A673 (cell line): ENCODE data around the gene AGBL4. TPM values are rescaled to one million over a fixed set of nuclear protein-coding genes. Genes with fewer than 3 reads are reported as not detected.

Source experiments
- BruUV-seq: library from RNA; stranded (reverse); fragments of 400-500 nt; replicated peaks from 2 replicates; lab custom pipeline; 2021; lab: Mats Ljungman, UMichigan
- CTCF ChIA-PET: fragments of 300-600 bp; sonication (Branson Sonifier 250); formaldehyde crosslinking; loops from one replicate; lab custom pipeline; 2022; ENCODE audit warnings: antibody characterized with exemption; lab: Charles Lee
- POLR2A ChIA-PET: fragments of 300-600 bp; sonication (Branson Sonifier 250); formaldehyde crosslinking; loops from one replicate; lab custom pipeline; 2022; ENCODE audit warnings: antibody characterized with exemption; ENCODE audit not compliant: low non-redundant PET; lab: Charles Lee
- DNase-seq: peaks from one replicate; pipeline ENCODE4 v3.0.0-alpha.2; 2015; ENCODE audit warnings: low spot score
- H3K27ac ChIP-seq: fragments of 200-600 bp; sonication (generic); 2 replicates; pipeline ENCODE4 v1.5.1; 2016; ENCODE audit warnings: mixed run types, low read depth, mild to moderate bottlenecking, mixed read lengths, antibody characterized with exemption, low read length; ENCODE audit not compliant: poor library complexity, severe bottlenecking
- H3K27me3 ChIP-seq: fragments of 200-600 bp; sonication (generic); replicated peaks from 2 replicates; pipeline ENCODE4 v1.6.1; 2017; ENCODE audit warnings: mixed run types, low read depth, mild to moderate bottlenecking, mixed read lengths, antibody characterized with exemption, low read length; ENCODE audit not compliant: insufficient read depth, poor library complexity
- H3K36me3 ChIP-seq: fragments of 200-600 bp; sonication (generic); 2 replicates; pipeline ENCODE4 v1.6.1; 2016; ENCODE audit warnings: mixed run types, mild to moderate bottlenecking, mixed read lengths, antibody characterized with exemption, low read length; ENCODE audit not compliant: insufficient read depth, poor library complexity, severe bottlenecking
- H3K4me1 ChIP-seq: fragments of 200-600 bp; sonication (generic); 2 replicates; pipeline ENCODE4 v1.6.1; 2017; ENCODE audit warnings: mixed run types, mild to moderate bottlenecking, mixed read lengths, antibody characterized with exemption, low read length; ENCODE audit not compliant: insufficient read depth, poor library complexity, severe bottlenecking
- H3K4me3 ChIP-seq: fragments of 200-600 bp; sonication (generic); 2 replicates; pipeline ENCODE4 v1.5.1; 2016; ENCODE audit warnings: low read depth, mixed run types, mild to moderate bottlenecking, mixed read lengths, low read length; ENCODE audit not compliant: poor library complexity, severe bottlenecking
- H3K9me3 ChIP-seq: fragments of 200-600 bp; sonication (generic); 2 replicates; pipeline ENCODE4 v1.6.1; 2016; ENCODE audit warnings: mixed run types, low read depth, mild to moderate bottlenecking, mixed read lengths, antibody characterized with exemption, low read length; ENCODE audit not compliant: poor library complexity, severe bottlenecking
- EZH2 ChIP-seq: fragments of 200-600 bp; sonication (generic); IDR thresholded peaks from 2 replicates; pipeline ENCODE4 v1.6.1; 2017; ENCODE audit warnings: borderline replicate concordance, low read depth, mild to moderate bottlenecking, mixed read lengths, antibody characterized with exemption, low read length; ENCODE audit not compliant: poor library complexity, severe bottlenecking
- intact Hi-C: fragments of 100-400 bp; cut with micrococcal nuclease; formaldehyde crosslinking; loops from one replicate; pipeline ENCODE4 v1.10.0; 2022; ENCODE audit not compliant: unreplicated experiment
- total RNA-seq: library from RNA; stranded (reverse); gene quantifications from 2 replicates; pipeline ENCODE4 v1.2.3, GENCODE V29; 2021
- TF ChIP-seq, protein P1 (sequence below): fragments of 300-800, 200-600 bp; sonication (generic); conservative IDR thresholded peaks from 2 replicates; pipeline ENCODE4 v1.5.1; 2017; ENCODE audit warnings: low read depth, mild to moderate bottlenecking, antibody characterized with exemption, low read length, moderate library complexity, mixed read lengths

AGBL4 gene
- total RNA-seq, 1 experiment from 2014 or later: 0.32 TPM

DNA sequence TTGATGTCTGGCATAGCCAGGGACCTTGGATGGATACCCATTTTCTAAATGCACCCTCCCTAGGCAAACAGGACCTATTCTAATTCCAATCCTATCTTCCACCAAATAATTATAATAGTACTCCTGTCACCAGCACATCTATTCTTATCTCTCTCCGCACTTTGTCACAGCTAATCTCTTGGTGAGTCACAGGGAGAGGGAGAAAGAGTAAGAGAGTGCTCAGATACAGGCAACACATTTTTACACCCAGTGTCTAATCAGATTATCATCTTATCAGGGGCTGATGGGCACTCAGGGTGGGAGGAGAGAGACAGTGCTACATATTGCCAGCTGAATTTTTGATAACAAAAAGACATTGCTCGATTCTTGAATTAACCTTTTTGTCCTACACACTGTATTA is 972.1 kb downstream of the AGBL4 start:
- Histone ChIP-seq H3K9me3 (no peaks in the 10 kb centered on the region), H3K27ac (no peak overlapping the region), H3K4me3 (no peak overlapping the region), H3K4me1 (peaks cover 16% of the 10 kb centered on the region), H3K36me3 (no peaks in the 10 kb centered on the region), H3K27me3 (no peaks in the 10 kb centered on the region)
- BruUV-seq: no TSS peak
- intact Hi-C loops: no loop called here
- ChIA-PET POLR2A (interaction anchor here (0.5 kb wide), 1 partner anchor 299 kb away, joined by 8 read pairs; no protein-coding TSS in a partner anchor), CTCF (no interaction called here)
- DNase-seq: peak; percentile 72
- TF ChIP-seq, protein P1, sequence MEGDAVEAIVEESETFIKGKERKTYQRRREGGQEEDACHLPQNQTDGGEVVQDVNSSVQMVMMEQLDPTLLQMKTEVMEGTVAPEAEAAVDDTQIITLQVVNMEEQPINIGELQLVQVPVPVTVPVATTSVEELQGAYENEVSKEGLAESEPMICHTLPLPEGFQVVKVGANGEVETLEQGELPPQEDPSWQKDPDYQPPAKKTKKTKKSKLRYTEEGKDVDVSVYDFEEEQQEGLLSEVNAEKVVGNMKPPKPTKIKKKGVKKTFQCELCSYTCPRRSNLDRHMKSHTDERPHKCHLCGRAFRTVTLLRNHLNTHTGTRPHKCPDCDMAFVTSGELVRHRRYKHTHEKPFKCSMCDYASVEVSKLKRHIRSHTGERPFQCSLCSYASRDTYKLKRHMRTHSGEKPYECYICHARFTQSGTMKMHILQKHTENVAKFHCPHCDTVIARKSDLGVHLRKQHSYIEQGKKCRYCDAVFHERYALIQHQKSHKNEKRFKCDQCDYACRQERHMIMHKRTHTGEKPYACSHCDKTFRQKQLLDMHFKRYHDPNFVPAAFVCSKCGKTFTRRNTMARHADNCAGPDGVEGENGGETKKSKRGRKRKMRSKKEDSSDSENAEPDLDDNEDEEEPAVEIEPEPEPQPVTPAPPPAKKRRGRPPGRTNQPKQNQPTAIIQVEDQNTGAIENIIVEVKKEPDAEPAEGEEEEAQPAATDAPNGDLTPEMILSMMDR: no peak
- no peak for TF ChIP-seq EZH2

- POLR2A ChIA-PET: no interaction called here
- H3K9me3 ChIP-seq: no peaks in the 10 kb centered on the region
- intact Hi-C loops: no loop called here
- peaks cover 16% of the 10 kb centered on the region for H3K4me1 ChIP-seq
- DNase-seq: no peak
- H3K36me3 ChIP-seq: no peaks in the 10 kb centered on the region
- H3K27me3 ChIP-seq: no peaks in the 10 kb centered on the region
- H3K4me3 ChIP-seq: no peak overlapping the region
- H3K27ac ChIP-seq: no peak overlapping the region
- CTCF ChIA-PET: no interaction called here
- TF ChIP-seq, protein P1: no peak
- TF ChIP-seq EZH2: no peak
- BruUV-seq: no TSS peak
Observed at GRCh38 chr1:49050041-49050440, 973.7 kb downstream of the AGBL4 start.

- BruUV-seq: no TSS peak
- no peak overlapping the region for H3K4me3 ChIP-seq
- H3K9me3 ChIP-seq: no peaks in the 10 kb centered on the region
- H3K27me3 ChIP-seq: no peaks in the 10 kb centered on the region
- H3K36me3 ChIP-seq: no peaks in the 10 kb centered on the region
- no peak overlapping the region for H3K27ac ChIP-seq
- POLR2A ChIA-PET: no interaction called here
- intact Hi-C loops: no loop called here
- CTCF ChIA-PET: no interaction called here
- peak; percentile 32 for DNase-seq
- no peak for TF ChIP-seq EZH2
- TF ChIP-seq, protein P1: no peak
- H3K4me1 ChIP-seq: peaks cover 16% of the 10 kb centered on the region
Observed at GRCh38 chr1:49048188-49048587, 975.6 kb downstream of the AGBL4 start.
